Suprapubic skin (tissue), 3 donors: ENCODE results near the gene PLEKHS1.

Experiments
- POLR2A ChIP-seq, 2 donors: fragments of 450-650 bp; IDR thresholded peaks; one replicate each; pipeline ENCODE4 v1.6.1; 2017; ENCODE audit warnings: antibody characterized with exemption in 2 of 2, mild to moderate bottlenecking in 2 of 2, moderate library complexity in 2 of 2
- TF ChIP-seq, protein P1 (sequence below), 2 donors: fragments of 200-600 bp in 1 of 2; fragments of 450-650 bp in 1 of 2; sonication (generic) in 1 of 2; IDR thresholded peaks; one replicate each; pipeline ENCODE4 v1.5.1; 2016 to 2019; ENCODE audit warnings: antibody characterized with exemption in 2 of 2, mild to moderate bottlenecking in 1 of 2, moderate library complexity in 1 of 2

DNA sequence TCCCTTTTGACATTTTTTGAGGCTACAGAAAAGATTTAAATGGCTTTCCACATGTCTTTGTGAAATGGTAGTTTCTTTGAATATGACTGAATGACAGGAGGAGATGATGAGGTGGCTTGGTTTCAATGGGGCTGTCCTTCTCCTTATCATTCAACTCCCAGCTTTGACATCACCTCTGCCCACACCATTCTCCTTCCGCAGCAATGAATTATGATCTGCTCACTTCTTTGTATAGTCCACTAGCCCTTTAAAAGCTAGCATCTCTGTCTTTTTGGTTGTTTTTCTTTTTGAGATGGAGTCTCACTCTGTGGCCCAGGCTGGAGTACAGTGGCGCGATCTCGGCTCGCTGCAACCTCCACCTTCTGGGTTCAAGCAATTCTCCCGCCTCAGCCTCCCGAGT, 70.7 kb downstream of the PLEKHS1 start:
- TF ChIP-seq, protein P1, sequence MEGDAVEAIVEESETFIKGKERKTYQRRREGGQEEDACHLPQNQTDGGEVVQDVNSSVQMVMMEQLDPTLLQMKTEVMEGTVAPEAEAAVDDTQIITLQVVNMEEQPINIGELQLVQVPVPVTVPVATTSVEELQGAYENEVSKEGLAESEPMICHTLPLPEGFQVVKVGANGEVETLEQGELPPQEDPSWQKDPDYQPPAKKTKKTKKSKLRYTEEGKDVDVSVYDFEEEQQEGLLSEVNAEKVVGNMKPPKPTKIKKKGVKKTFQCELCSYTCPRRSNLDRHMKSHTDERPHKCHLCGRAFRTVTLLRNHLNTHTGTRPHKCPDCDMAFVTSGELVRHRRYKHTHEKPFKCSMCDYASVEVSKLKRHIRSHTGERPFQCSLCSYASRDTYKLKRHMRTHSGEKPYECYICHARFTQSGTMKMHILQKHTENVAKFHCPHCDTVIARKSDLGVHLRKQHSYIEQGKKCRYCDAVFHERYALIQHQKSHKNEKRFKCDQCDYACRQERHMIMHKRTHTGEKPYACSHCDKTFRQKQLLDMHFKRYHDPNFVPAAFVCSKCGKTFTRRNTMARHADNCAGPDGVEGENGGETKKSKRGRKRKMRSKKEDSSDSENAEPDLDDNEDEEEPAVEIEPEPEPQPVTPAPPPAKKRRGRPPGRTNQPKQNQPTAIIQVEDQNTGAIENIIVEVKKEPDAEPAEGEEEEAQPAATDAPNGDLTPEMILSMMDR (IDR thresholded peaks at IDR 0.05): no peak
- no peak for TF ChIP-seq POLR2A (IDR thresholded peaks at IDR 0.05)
